GM12878 (cell line): ENCODE results near the gene ERP27. TPM values are rescaled to one million over a fixed set of nuclear protein-coding genes. Genes with fewer than 3 reads are reported as not detected.

ENCODE experiments used
- ATF7 ChIP-seq: fragments of 450-650 bp; IDR thresholded peaks from 2 replicates; pipeline ENCODE4 v1.6.1; 2016; ENCODE audit warnings: low read depth, mild to moderate bottlenecking
- BCL3 ChIP-seq: IDR thresholded peaks from 2 replicates; pipeline ENCODE4 v1.6.1; 2011; ENCODE audit warnings: borderline replicate concordance, low read depth, mild to moderate bottlenecking, moderate library complexity, low read length; ENCODE audit not compliant: insufficient read depth, poor library complexity, severe bottlenecking
- CBX5 ChIP-seq: sonication (generic); IDR thresholded peaks from 2 replicates; pipeline ENCODE4 v1.6.1; 2016; ENCODE audit warnings: low read depth, moderate library complexity, mild to moderate bottlenecking, inconsistent platforms
- CEBPB ChIP-seq, 2 experiments: fragments of 150-350 bp in 1 of 2; IDR thresholded peaks; 2 replicates each; pipeline ENCODE4 v1.6.1; 2012 to 2014; ENCODE audit warnings: low read depth in 2 of 2, low read length in 2 of 2, borderline replicate concordance in 1 of 2, inconsistent platforms in 1 of 2
- CEBPZ ChIP-seq: fragments of 150-350 bp; IDR thresholded peaks from 2 replicates; pipeline ENCODE4 v1.6.1; 2016; ENCODE audit warnings: low read depth, low read length
- CREB1 ChIP-seq: IDR thresholded peaks from 2 replicates; pipeline ENCODE4 v1.6.1; 2012; ENCODE audit warnings: low read depth, mild to moderate bottlenecking, inconsistent platforms
- DPF2 ChIP-seq: fragments of 450-650 bp; IDR thresholded peaks from 2 replicates; pipeline ENCODE4 v1.6.1; 2017; ENCODE audit warnings: mild to moderate bottlenecking
- FOXK2 ChIP-seq: fragments of 450-650 bp; IDR thresholded peaks from 2 replicates; pipeline ENCODE4 v1.6.1; 2017; ENCODE audit warnings: mild to moderate bottlenecking, moderate library complexity
- KAT2A ChIP-seq: conservative IDR thresholded peaks from 2 replicates; pipeline ENCODE4 v1.6.1; 2011; ENCODE audit warnings: low read depth, low read length; ENCODE audit not compliant: control insufficient read depth
- MLLT1 ChIP-seq: fragments of 450-650 bp; IDR thresholded peaks from 2 replicates; pipeline ENCODE4 v1.6.1; 2016; ENCODE audit warnings: mild to moderate bottlenecking
- NFYA ChIP-seq: IDR thresholded peaks from 2 replicates; pipeline ENCODE4 v1.6.1; 2011; ENCODE audit warnings: low read depth, mild to moderate bottlenecking, low read length, improper control_type of control experiment, borderline replicate concordance
- NRF1 ChIP-seq: conservative IDR thresholded peaks from 2 replicates; pipeline ENCODE4 v1.6.1; 2011; ENCODE audit warnings: mild to moderate bottlenecking, low read depth, low read length, improper control_type of control experiment
- PAX5 ChIP-seq: IDR thresholded peaks from 2 replicates; pipeline ENCODE4 v1.6.1; 2011; ENCODE audit warnings: low read depth, low read length, borderline replicate concordance
- PAX8 ChIP-seq: fragments of 450-650 bp; IDR thresholded peaks from 2 replicates; pipeline ENCODE4 v1.6.1; 2017; ENCODE audit warnings: mild to moderate bottlenecking, moderate library complexity
- POLR2AphosphoS2 ChIP-seq: IDR thresholded peaks from 2 replicates; pipeline ENCODE4 v1.6.1; 2011; ENCODE audit warnings: low read depth, mild to moderate bottlenecking, low read length, improper control_type of control experiment, moderate library complexity
- RELB ChIP-seq: fragments of 450-650 bp; IDR thresholded peaks from 2 replicates; pipeline ENCODE4 v1.6.1; 2017; ENCODE audit warnings: low read depth, mild to moderate bottlenecking, moderate library complexity
- SIX5 ChIP-seq: IDR thresholded peaks from 2 replicates; pipeline ENCODE4 v1.6.1; 2011; ENCODE audit warnings: mild to moderate bottlenecking, low read depth, low read length, moderate library complexity; ENCODE audit not compliant: severe bottlenecking
- SPI1 ChIP-seq: IDR thresholded peaks from 2 replicates; pipeline ENCODE4 v1.6.1; 2011; ENCODE audit warnings: low read depth, mild to moderate bottlenecking, low read length, moderate library complexity, borderline replicate concordance; ENCODE audit not compliant: insufficient read depth
- STAT3 ChIP-seq: IDR thresholded peaks from 2 replicates; pipeline ENCODE4 v1.6.1; 2011; ENCODE audit warnings: low read depth, low read length, improper control_type of control experiment
- SUZ12 ChIP-seq: fragments of 200-600 bp; sonication (generic); IDR thresholded peaks from one replicate; pipeline ENCODE4 v1.6.1; 2018; ENCODE audit warnings: antibody characterized with exemption, mild to moderate bottlenecking; ENCODE audit not compliant: unreplicated experiment
- USF1 ChIP-seq: IDR thresholded peaks from 2 replicates; pipeline ENCODE4 v1.6.1; 2011; ENCODE audit warnings: borderline replicate concordance, low read depth, mild to moderate bottlenecking, moderate library complexity, mixed read lengths, low read length; ENCODE audit not compliant: insufficient read depth; ENCODE audit errors: extremely low read length
- polyA plus RNA-seq, 11 experiments: library from polyadenylated mRNA; depleted of rRNA in 4 of 11; unstranded in 6 of 11; stranded (reverse) in 5 of 11; fragments of >200 nt; fragmentation: Nextera tagmentation in 4 of 11; fragmentation: Illumina TruSeq in 1 of 11; extraction: Ambion mirVana in 4 of 11; extraction: Trizol in 1 of 11; gene quantifications; 1 replicate in 1 of 11; 2 replicates in 10 of 11; pipeline versions ENCODE4 v1.2.1 to v1.2.3, GENCODE V29; 2011 to 2016; ENCODE audit warnings: inconsistent platforms in 2 of 11, missing spikeins in 2 of 11, low read depth in 1 of 11
- total RNA-seq, 4 experiments: library from RNA; depleted of rRNA in 3 of 4; stranded (reverse); fragments of >200 nt in 3 of 4; fragmentation: Illumina TruSeq in 1 of 4; extraction: Trizol in 1 of 4; gene quantifications; 2 replicates each; pipeline versions ENCODE4 v1.2.1 to v1.2.3, GENCODE V29; 2013 to 2021

Gene ERP27
- total and polyA plus RNA-seq, 10 of the 15 experiments (the other 5 are each of a cell fraction or from before 2014, with no cell fraction given), result 0.91 to 2.4 (median 1.4) TPM

GRCh38 chr12:14948672-14949071 lies 10.3 kb upstream of the ERP27 start (continued):
- TF ChIP-seq SIX5, result no peak
- no peak for TF ChIP-seq SUZ12
- TF ChIP-seq BCL3, result peak; percentile 25
- peak; percentile 88 for TF ChIP-seq MLLT1
- TF ChIP-seq POLR2AphosphoS2, result 0 out of 2 replicates have a peak, but pooled peaks have one; percentile 23
- peak; percentile 88 for TF ChIP-seq PAX5
- no peak for TF ChIP-seq CEBPB (IDR thresholded peaks at IDR 0.05; ENCODE audit: borderline replicate concordance in 1 of 2, low read depth in 2 of 2, low read length in 2 of 2)
- TF ChIP-seq CBX5, result no peak; the same call in 1 of the 2 replicates
- no peak for TF ChIP-seq STAT3
- 0 out of 2 replicates have a peak, but pooled peaks have one; percentile 28 for TF ChIP-seq DPF2
- TF ChIP-seq ATF7, result peak; percentile 49
- no peak for TF ChIP-seq CEBPZ
- TF ChIP-seq NRF1, result no peak
- TF ChIP-seq PAX8, result no peak
- peak; percentile 46; the same call in 1 of the 2 replicates for TF ChIP-seq CREB1
- TF ChIP-seq FOXK2, result no peak
- 0 out of 2 replicates have a peak, but pooled peaks have one; percentile 24 for TF ChIP-seq RELB
- no peak for TF ChIP-seq KAT2A
- no peak for TF ChIP-seq NFYA
- TF ChIP-seq USF1, result no peak
- peak; percentile 84 for TF ChIP-seq SPI1
